ENCODE measurements around the gene KRT26. TPM values are rescaled to one million over a fixed set of nuclear protein-coding genes. Genes with fewer than 3 reads are reported as not detected.

KRT26 gene
- total RNA-seq, 1 experiment from 2014 or later, result not detected

- H2BK12ac ChIP-seq (ENCODE audit: insufficient read length, low read depth, low read length), result no peak overlapping the region
- no peak for DNase-seq
- no peaks in the 10 kb centered on the region for H4K20me1 ChIP-seq (ENCODE audit: control insufficient read depth, insufficient read depth, insufficient read length)
- no peak overlapping the region for H2AK5ac ChIP-seq (ENCODE audit: insufficient read length, low read length)
- Mint-ChIP-seq H3K27ac (no peak overlapping the region), H3K9me3 (no peaks in the 10 kb centered on the region), H3K4me1 (no peaks in the 10 kb centered on the region), H3K4me3 (no peak overlapping the region), H3K36me3 (ENCODE audit: insufficient read depth in 1 of 3, low read depth in 3 of 3) (no peaks in the 10 kb centered on the region), H3K27me3 (ENCODE audit: low read depth) (peaks cover 17% of the 10 kb centered on the region)
- no CpG with 5 or more reads among the region's 2 CpGs for WGBS (ENCODE audit: extremely low coverage, insufficient read length, low lambda C conversion rate)
- H3K9me3 ChIP-seq (ENCODE audit: control insufficient read depth, low read depth, low read length), result no peaks in the 10 kb centered on the region
- H3K9ac ChIP-seq (ENCODE audit: extremely low read depth, insufficient read length, low read length), result no peak overlapping the region
- TF ChIP-seq CTCF (conservative IDR thresholded peaks at IDR 0.05), result peak; percentile 61
- no peak overlapping the region for H3K27ac ChIP-seq (ENCODE audit: insufficient read length, low read depth, low read length)
- H2BK5ac ChIP-seq (ENCODE audit: insufficient read length, low read length), result no peak overlapping the region
- no peaks in the 10 kb centered on the region for H3K79me2 ChIP-seq (ENCODE audit: insufficient read depth, low read length)
- no peaks in the 10 kb centered on the region for H3K27me3 ChIP-seq (ENCODE audit: insufficient read depth, low read length)
- no peak overlapping the region for H2BK15ac ChIP-seq (ENCODE audit: low read depth, low read length)
- H2AFZ ChIP-seq (ENCODE audit: low read length), result no peak overlapping the region
- H3K4me2 ChIP-seq (ENCODE audit: insufficient read depth, insufficient read length, low read length), result no peak overlapping the region
- no peak overlapping the region for H2BK120ac ChIP-seq (ENCODE audit: low read depth, low read length, poor library complexity, severe bottlenecking)
- no peaks in the 10 kb centered on the region for H3K23me2 ChIP-seq (ENCODE audit: insufficient read length, low read depth, low read length, poor library complexity, severe bottlenecking)
- no peak overlapping the region for H4K8ac ChIP-seq (replicated peaks; ENCODE audit: insufficient read length, low read depth, low read length)
- H3K14ac ChIP-seq (ENCODE audit: insufficient read depth, low read length), result no peak overlapping the region
- H3T11ph ChIP-seq (ENCODE audit: low read length), result no peak overlapping the region
- no peaks in the 10 kb centered on the region for H3K4me1 ChIP-seq (ENCODE audit: insufficient read depth, low read length)
- H4K5ac ChIP-seq (ENCODE audit: insufficient read length, low read depth, low read length), result no peak overlapping the region
- no peak overlapping the region for H3K18ac ChIP-seq (ENCODE audit: insufficient read length, low read depth, low read length)
- H3K56ac ChIP-seq (ENCODE audit: insufficient read length, low read depth, low read length), result no peak overlapping the region
- H3K23ac ChIP-seq (ENCODE audit: insufficient read length, low read depth, low read length), result no peak overlapping the region
- no peak overlapping the region for H2BK20ac ChIP-seq (ENCODE audit: low read depth, low read length, poor library complexity, severe bottlenecking)
- H4K91ac ChIP-seq (ENCODE audit: insufficient read length, low read depth, low read length), result no peak overlapping the region
- no peak overlapping the region for H3K4ac ChIP-seq (ENCODE audit: low read depth, low read length)
- no peaks in the 10 kb centered on the region for H3K79me1 ChIP-seq (ENCODE audit: insufficient read depth, low read depth, low read length, poor library complexity, severe bottlenecking)
Observed at GRCh38 chr17:40726919-40727318, 45.1 kb downstream of the KRT26 start.
